ENCODE measurements around the gene ARHGDIB. TPM values are rescaled to one million over a fixed set of nuclear protein-coding genes. Genes with fewer than 3 reads are reported as not detected.

ARHGDIB gene
- total and polyA plus RNA-seq, 8 donors, result 13.4 to 127 (median 72.7) TPM

- Histone ChIP-seq H3K27ac (no peak overlapping the region), H3K9me3 (no peaks in the 10 kb centered on the region), H3K36me3 (no peaks in the 10 kb centered on the region), H3K4me1 (peaks cover 0 to 15% (median 11%) of the 10 kb centered on the region in 4 donors), H3K4me3 (no peak overlapping the region), H3K27me3 (no peaks in the 10 kb centered on the region)
- no peak for DNase-seq
- 88 to 97% (median 89%) methylated on average over 3 of the region's 3 CpGs for WGBS, 5 donors
- TF ChIP-seq, protein P1, sequence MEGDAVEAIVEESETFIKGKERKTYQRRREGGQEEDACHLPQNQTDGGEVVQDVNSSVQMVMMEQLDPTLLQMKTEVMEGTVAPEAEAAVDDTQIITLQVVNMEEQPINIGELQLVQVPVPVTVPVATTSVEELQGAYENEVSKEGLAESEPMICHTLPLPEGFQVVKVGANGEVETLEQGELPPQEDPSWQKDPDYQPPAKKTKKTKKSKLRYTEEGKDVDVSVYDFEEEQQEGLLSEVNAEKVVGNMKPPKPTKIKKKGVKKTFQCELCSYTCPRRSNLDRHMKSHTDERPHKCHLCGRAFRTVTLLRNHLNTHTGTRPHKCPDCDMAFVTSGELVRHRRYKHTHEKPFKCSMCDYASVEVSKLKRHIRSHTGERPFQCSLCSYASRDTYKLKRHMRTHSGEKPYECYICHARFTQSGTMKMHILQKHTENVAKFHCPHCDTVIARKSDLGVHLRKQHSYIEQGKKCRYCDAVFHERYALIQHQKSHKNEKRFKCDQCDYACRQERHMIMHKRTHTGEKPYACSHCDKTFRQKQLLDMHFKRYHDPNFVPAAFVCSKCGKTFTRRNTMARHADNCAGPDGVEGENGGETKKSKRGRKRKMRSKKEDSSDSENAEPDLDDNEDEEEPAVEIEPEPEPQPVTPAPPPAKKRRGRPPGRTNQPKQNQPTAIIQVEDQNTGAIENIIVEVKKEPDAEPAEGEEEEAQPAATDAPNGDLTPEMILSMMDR (IDR thresholded peaks at IDR 0.05), result no peak
- TF ChIP-seq POLR2AphosphoS5 (IDR thresholded peaks at IDR 0.05) (no peak), EP300 (IDR thresholded peaks at IDR 0.05) (no peak), POLR2A (IDR thresholded peaks at IDR 0.05) (no peak)
- intact Hi-C loops (cut with DNase I; ENCODE audit: low total_unique reads), result no loop called here
Observed at GRCh38 chr12:14924541-14924940, 36.9 kb downstream of the ARHGDIB start.

DNA sequence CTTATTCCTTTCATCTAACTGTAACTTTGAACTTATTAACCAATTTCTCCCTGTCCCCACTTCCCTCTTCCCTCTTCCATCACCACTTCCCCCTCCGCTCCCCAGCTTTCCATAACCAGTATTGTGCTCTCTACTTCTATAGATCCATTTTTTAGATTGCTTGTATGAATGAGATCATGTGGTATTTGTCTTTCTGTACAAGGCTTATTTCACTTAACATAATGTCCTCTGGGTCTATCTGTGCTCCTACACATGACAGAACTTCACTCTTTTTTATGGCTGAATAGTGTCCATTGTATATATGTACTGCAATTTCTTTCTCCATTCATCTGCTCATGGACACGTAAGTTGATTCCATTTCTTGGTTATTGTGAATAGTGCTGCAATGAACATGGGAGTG is 37.5 kb downstream of the ARHGDIB start:
- no peaks in the 10 kb centered on the region for H3K27me3 ChIP-seq
- intact Hi-C loops (cut with DNase I; ENCODE audit: low total_unique reads), result no loop called here
- TF ChIP-seq POLR2A (IDR thresholded peaks at IDR 0.05) (no peak), EP300 (IDR thresholded peaks at IDR 0.05) (no peak), POLR2AphosphoS5 (IDR thresholded peaks at IDR 0.05) (no peak)
- TF ChIP-seq, protein P1 (IDR thresholded peaks at IDR 0.05), result no peak
- H3K27ac ChIP-seq, result no peak overlapping the region
- peaks cover 0 to 9% (median 5%) of the 10 kb centered on the region in 4 donors for H3K4me1 ChIP-seq
- WGBS, 5 donors, result 91 to 100% (median 94%) methylated on average over 2 of the region's 2 CpGs
- H3K36me3 ChIP-seq, result no peaks in the 10 kb centered on the region
- H3K9me3 ChIP-seq, result no peaks in the 10 kb centered on the region
- DNase-seq, result no peak
- no peak overlapping the region for H3K4me3 ChIP-seq

DNA sequence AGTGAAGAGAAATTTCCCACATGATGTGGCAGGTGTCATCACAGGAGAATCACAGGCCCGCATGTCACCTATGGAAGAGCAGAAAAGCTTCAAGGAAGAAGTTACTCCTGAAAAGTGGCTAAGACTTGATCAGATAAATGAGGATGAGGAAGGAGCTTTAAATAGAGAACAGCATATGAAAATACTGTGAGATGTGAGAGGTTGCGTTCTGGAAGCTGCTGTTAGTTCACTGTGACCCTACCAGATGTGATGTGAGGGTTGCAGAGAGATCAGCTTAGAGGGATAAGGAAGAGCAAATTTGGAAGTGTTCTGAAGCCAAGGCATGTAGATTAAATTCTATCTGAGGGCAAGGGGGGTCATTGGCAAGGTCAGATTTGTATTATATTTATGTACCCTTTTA is 40.2 kb downstream of the ARHGDIB start:
- Histone ChIP-seq H3K4me3 (no peak overlapping the region), H3K36me3 (no peaks in the 10 kb centered on the region), H3K27me3 (no peaks in the 10 kb centered on the region), H3K27ac (no peak overlapping the region), H3K4me1 (no peaks in the 10 kb centered on the region), H3K9me3 (no peaks in the 10 kb centered on the region)
- no peak for TF ChIP-seq EP300 (IDR thresholded peaks at IDR 0.05)
- no peak for TF ChIP-seq POLR2A (IDR thresholded peaks at IDR 0.05)
- TF ChIP-seq, protein P1 (IDR thresholded peaks at IDR 0.05), result no peak
- TF ChIP-seq POLR2AphosphoS5 (IDR thresholded peaks at IDR 0.05), result no peak
- DNase-seq, result no peak
- WGBS, 5 donors, result 92 to 97% (median 96%) methylated on average over 2 of the region's 2 CpGs
- intact Hi-C loops (cut with DNase I; ENCODE audit: low total_unique reads), result no loop called here

DNA sequence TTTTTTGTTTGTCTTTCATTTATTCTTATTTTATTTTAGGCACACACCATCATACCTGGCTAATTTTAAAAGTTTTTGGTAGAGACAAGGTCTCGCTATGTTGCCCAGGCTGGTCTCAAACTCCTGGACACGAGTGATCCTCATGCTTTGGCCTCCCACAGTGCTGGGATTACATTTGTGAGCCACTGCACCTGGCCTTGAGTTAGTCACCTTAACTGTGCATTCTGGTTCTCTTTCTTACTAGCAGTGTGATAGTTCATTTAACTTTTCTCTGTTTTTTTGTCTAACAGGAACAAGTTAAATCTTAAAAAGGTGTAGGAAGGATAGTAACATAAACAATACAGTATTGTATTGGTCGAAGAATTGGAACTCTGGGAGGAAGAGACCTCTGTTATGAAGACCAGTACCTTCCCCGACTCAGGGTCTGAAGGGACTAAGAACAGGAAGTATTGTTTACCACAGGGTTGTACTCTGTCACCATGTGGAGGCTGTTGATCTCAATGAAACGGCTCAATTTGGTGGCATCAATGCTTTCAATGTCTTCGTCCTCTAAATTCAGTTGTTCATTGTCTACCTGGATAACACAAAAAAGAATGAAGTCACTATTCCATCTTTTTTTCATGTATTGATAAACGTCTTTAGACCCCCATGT is 40.8 kb downstream of the ARHGDIB start:
- intact Hi-C loops (cut with DNase I; ENCODE audit: low total_unique reads), result no loop called here
- no peaks in the 10 kb centered on the region for H3K9me3 ChIP-seq
- 73 to 80% (median 77%) methylated on average over 7 of the region's 7 CpGs for WGBS, 5 donors
- H3K4me1 ChIP-seq, result no peaks in the 10 kb centered on the region
- no peak for TF ChIP-seq EP300 (IDR thresholded peaks at IDR 0.05)
- TF ChIP-seq, protein P1 (IDR thresholded peaks at IDR 0.05), result no peak
- no peak for TF ChIP-seq POLR2A (IDR thresholded peaks at IDR 0.05)
- TF ChIP-seq POLR2AphosphoS5 (IDR thresholded peaks at IDR 0.05), result no peak
- H3K27me3 ChIP-seq, result no peaks in the 10 kb centered on the region
- no peak for DNase-seq
- no peaks in the 10 kb centered on the region for H3K36me3 ChIP-seq
- H3K4me3 ChIP-seq, result no peak overlapping the region
- no peak overlapping the region for H3K27ac ChIP-seq

All from stomach (tissue), 9 donors.